ENCODE data around the gene UXT.
A peak's percentile ranks its signal among the peaks of the same experiment; 100 is the strongest.

The UXT gene

GRCh38 chrX:47648376-47648775, 10.6 kb downstream of the UXT start:
- DNase-seq = no peak

DNA sequence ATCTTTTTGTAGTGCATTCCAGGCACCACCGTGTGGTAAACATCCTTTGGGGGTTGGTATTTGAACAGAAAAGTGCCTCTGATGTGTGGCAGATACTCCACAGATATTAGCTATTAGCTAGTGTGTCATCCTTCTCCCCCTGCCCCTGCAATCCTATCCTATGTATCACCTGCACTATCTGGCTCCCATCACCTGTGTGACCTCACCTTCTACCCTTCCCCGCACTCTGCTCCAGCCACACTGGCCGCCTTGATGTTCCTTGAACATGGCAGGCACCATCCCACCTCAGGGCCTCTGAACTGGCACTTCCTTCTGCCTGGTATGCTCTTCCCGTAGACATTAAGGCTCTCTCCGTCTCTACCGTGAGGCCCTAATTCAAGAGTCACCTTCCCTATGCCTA, 12.3 kb downstream of the UXT start:
- no peak for DNase-seq

DNA sequence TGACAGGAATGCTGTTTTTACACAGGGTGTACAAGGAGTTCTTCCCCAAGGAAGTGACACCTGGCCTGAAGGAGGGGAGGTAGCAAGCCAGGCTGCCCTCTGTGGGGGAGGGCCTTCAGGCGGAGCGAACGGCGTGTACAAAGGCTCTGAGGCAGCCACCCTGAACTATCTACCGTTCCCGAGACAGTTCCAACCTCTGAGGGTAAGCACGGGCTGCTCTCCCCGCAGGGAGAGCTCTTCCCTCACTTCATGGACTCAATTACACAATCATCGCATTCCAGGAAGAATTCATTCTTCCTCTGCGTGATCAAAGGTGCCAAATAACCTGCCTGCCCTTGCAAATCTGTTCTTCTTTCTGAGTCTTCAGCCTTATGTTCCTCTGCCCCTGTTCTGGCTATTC, 13.4 kb downstream of the UXT start:
- no peak for DNase-seq

GRCh38 chrX:47644557-47645091, 14.4 kb downstream of the UXT start:
- peak; percentile 1 for DNase-seq

DNA sequence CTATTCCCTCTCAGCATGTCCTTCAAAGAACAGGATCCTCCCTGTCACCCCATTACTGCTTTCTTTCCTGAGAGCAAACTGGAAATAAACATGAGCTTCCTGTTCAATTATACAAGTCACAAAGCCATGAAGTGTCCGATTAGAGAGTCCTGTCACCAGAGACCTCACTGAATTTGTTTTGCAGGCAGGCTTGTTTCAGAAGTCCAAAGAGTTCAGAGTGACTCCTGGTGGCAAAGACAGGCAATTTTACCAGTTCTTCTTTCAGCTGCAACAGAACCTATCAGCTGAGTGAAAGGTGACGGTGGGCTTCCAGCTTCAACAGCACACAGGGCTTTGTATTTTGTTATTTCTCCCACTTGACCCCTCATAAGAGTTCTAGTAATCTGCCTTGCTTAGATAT, 15.1 kb downstream of the UXT start:
- no peak for DNase-seq

- no peak for DNase-seq
These were observed 20.2 kb downstream of the UXT start for GRCh38 chrX:47638816-47639215.

- no peak for DNase-seq
These were observed 21.3 kb downstream of the UXT start for GRCh38 chrX:47637546-47638195.

DNA sequence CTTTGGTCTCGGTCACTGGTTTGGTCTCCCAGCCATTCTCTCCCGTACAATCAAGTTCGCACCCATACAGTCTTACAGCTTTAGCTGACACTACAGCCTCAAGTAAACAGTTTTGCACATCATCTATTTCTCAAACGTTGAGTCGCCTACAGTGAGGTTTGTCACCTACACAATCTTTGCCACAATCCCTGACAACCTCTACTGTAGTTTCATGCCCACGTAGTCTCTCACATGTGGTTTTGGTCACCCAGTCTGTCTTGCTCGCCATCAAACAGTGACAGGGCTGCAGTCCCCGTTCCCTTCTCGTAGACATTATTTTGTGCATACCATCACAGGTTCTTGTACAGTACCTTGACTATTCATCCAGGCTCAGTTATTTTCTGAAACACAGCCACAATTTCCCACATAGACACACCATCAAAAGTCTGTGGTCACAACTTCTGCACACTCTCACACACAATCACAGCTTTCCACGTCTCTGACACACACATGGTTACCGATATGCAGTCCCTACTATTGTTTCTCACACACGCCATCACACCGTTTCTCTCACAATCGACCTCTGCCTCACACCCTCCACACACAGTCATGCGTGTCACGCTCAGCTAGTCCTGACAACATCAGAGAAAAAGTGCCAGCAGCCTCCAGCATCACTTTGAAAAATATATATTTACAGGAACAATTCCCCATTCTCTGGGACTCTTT, 24.0 kb downstream of the UXT start:
- DNase-seq = no peak

DNA sequence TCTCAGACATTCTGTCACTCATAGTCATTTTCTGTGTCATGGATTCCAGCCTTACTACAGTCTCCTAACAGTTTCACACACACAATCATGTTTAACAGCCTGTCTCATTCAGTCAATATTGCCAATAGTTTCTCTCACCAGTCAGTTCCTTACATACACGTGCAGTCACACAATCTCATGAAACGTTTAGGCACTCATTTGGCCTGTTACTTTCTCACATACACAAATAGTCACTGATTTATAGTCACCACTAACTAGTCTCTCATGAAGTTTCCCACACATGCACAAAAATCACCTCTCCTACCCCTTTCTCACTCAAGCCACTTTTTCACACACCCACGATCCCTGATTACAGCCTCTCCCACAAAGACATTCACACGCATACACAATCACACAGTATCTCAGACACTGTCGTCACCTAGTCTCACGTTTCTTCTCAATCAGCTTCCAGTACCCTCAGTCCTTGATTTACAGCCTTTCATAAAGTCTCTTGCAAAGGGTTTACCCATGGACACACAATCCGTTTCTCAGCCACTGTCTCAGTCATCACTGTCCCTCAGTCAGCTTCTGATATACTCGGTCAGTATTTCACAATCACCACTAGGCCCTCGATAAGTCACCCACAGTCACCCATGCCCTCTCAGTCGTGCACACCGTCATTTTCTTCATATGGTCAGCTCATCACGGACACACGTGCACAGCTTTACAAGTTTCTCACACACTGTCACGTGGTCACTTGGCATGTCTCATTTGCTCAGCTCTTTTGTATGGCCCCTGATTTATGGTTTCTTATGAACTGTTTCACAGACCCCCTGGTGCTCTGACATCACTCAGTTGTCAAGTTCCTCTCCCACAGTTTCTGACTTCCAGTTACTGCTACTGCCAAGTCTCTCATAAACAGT, 25.0 kb downstream of the UXT start:
- no peak for DNase-seq

GRCh38 chrX:47632666-47633065, 26.3 kb downstream of the UXT start:
- DNase-seq = no peak

- no peak for DNase-seq
These were observed 27.3 kb downstream of the UXT start for GRCh38 chrX:47631676-47632075.

GRCh38 chrX:47629419-47630200, 29.4 kb downstream of the UXT start, which contains the start of gene CFP:
Gene CFP, minus strand, starts transcription at chrX:47629930. Its CDS starts 86 bp downstream, at chrX:47629844.
- DNase-seq = no peak

GRCh38 chrX:47628982-47629381, 30.0 kb downstream of the UXT start:
- DNase-seq = no peak

DNA sequence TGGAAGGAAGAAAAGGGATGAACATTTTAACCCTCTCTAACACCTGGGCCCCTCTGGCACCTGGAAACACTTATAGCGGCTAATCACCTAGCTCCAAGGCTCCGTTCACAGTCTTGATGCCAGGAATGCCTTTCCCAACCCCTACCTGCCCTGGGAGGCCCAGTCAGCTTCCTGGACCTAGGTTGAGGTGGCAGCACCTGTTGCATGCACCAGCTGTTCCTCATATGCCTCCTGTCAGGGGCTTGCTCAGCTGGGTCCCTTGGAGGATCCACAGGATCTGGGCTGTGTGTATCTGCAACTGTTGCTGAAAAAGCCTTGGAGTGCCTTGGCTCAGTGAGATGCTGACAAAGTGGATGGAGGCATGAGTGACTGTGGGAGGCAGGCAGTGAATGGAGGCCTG, 33.6 kb downstream of the UXT start:
- no peak for DNase-seq

DNA sequence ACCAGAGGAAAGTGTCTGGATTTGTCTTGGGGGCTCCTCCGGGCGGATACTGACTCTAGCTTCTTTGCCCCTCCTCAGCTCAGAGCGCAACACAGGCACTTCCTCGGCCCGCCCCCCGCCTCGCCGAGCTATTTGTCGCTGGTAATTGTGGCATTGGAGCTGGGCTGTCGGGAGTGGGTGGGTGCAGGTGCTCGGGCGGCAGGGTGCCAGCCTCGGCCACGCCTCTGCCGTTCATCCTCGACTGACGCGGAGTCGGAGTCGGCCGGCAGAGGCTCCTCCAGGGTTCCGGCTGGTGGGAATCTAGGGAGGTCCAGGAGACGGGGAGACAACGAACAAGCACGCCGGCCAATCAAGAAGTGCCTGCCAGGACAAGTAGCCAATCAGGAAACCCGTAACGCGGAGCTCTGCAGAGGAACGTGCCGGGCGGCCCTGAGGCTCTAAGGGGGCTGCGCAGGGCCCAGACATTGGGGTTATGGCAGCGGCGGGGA, 35.4 kb downstream of the UXT start:
- DNase-seq = peak; percentile 61

GRCh38 chrX:47621851-47622250, 37.1 kb downstream of the UXT start:
- DNase-seq = no peak

DNA sequence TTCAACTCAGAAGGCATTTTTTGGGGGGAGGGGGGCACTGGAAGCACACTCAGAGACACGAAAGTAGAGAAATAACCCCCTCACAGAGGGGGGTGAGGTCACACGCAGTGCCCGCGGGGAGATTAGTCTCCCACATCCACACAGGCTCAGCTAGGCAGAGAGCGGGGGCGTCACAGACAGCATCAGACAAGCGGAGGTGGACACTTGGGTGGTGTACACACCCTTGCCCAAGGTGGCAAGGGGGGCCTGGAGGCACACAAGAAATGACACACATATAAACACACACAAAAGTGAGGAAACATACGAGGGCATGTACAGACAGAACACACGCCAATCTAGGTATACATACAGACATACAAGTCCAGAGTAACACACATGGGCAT, 38.7 kb downstream of the UXT start:
- DNase-seq = no peak

- peak; percentile 54 for DNase-seq
These were observed 39.3 kb downstream of the UXT start, which contains the start of gene SYN1 for GRCh38 chrX:47619486-47620302. Gene SYN1, minus strand, starts transcription at chrX:47619857. Its CDS starts 129 bp downstream, at chrX:47619728.

DNA sequence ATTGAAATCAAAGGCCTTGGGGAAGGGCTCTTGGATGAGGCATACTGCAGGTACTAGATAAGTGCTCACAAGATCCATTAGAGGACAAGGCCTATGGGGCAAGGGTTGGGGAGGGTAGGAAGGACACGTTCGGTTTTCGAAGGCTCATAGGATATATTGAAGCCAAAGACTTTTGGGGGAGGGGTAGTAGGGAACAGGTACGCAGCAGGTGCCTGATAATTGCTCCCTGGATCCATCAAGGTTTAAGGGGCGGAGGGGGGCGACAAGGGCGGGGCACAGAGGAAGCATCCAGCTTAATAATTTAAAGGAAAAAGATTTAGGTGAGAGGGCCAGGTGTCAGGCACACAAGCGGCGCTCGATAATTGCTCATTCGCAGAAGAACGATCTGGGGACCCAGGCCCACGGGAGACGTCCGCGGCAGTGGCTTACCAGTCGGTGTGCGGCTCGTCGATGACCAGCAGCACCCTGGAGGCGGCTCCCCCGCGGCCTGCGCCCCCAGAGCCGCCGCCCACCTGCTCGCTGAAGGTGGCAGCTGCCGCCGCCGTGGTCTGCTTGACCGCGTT, 40.0 kb downstream of the UXT start:
- no peak for DNase-seq

DNA sequence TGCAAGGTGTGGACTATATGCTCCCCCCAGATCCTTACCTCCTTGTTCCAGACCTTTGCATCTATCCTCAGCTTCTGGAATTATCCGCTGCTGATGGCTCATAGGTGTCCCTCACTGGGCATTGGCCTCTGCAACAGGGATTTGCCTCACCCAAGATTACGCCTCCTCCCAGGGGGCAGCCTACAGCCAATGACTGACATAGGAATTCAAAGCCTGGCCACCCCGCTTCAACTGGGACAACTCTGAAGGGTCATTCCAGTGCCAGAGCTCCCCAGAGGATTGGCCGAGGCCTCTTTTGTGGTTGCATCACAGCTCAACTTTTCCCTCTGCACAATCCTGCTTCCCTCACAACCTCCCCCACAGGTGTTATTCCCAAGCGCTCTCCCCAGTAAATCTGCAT, 44.4 kb downstream of the UXT start:
- no peak for DNase-seq

DNA sequence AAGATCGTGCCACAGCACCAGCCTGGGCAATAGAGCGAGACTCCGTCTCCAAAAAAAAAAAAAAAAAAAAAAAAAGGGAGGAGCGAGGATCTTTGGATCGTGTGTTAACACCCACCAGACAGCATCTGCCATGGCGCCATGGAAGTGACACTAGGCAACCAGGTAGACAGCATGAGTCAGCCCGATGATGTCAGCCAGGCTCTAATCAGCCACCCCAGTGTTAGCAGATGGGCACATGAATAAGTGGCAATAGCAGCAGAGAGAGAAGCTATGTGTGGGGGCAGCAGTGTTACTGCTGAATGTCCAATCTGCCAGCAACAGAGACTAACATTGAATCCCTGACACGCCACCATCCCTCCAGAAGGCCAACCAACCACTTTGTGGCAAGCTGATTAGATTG, 45.9 kb downstream of the UXT start:
- no peak for DNase-seq
